Common myeloid progenitor, CD34-positive (primary cell): ENCODE measurements around the gene ANKDD1B.

Experiments used
- CTCF ChIA-PET: fragments of 350-600 bp; sonication (Branson Sonifier 250); formaldehyde crosslinking; loops from one replicate; lab custom pipeline; 2021; ENCODE audit warnings: antibody characterized with exemption; lab: Charles Lee
- POLR2A ChIA-PET: fragments of 350-600 bp; sonication (Branson Sonifier 250); formaldehyde crosslinking; loops from one replicate; lab custom pipeline; 2021; ENCODE audit warnings: antibody characterized with exemption; lab: Charles Lee
- DNase-seq, 3 donors: peaks; one replicate each; pipeline versions ENCODE4 v3.0.0 to v3.0.0-alpha.2; 2013
- H3K27ac ChIP-seq, 2 experiments: 1 replicate in 1 of 2; 2 replicates in 1 of 2; pipeline ENCODE4 v1.7.0; 2013; ENCODE audit warnings: inconsistent platforms in 2 of 2, low read length in 2 of 2, mild to moderate bottlenecking in 2 of 2, low read depth in 1 of 2, moderate library complexity in 1 of 2; ENCODE audit not compliant: severe bottlenecking in 2 of 2, insufficient read depth in 1 of 2, poor library complexity in 1 of 2
- H3K27me3 ChIP-seq, 5 experiments: replicated peaks in 2 of 5; 1 replicate in 3 of 5; 2 replicates in 2 of 5; pipeline versions ENCODE4 v1.6.1 to v1.7.0; 2013; ENCODE audit warnings: low read length in 4 of 5, mild to moderate bottlenecking in 2 of 5, moderate library complexity in 2 of 5, inconsistent platforms in 1 of 5; ENCODE audit not compliant: insufficient read depth in 5 of 5, control insufficient read depth in 4 of 5
- H3K36me3 ChIP-seq, 4 experiments: 1 replicate in 2 of 4; 2 replicates in 2 of 4; pipeline versions ENCODE4 v1.6.1 to v1.7.0; 2013; ENCODE audit warnings: low read length in 3 of 4, control low read depth in 1 of 4, mild to moderate bottlenecking in 1 of 4; ENCODE audit not compliant: control insufficient read depth in 4 of 4, insufficient read depth in 4 of 4
- H3K4me1 ChIP-seq, 4 experiments: 1 replicate in 3 of 4; 2 replicates in 1 of 4; pipeline versions ENCODE4 v1.6.1 to v1.7.1; 2013; ENCODE audit warnings: low read length in 3 of 4, mild to moderate bottlenecking in 3 of 4, control low read depth in 1 of 4, inconsistent platforms in 1 of 4, moderate library complexity in 1 of 4; ENCODE audit not compliant: control insufficient read depth in 4 of 4, insufficient read depth in 4 of 4; ENCODE audit errors: control extremely low read depth in 1 of 4
- H3K4me3 ChIP-seq, 7 experiments: 1 replicate in 4 of 7; 2 replicates in 3 of 7; pipeline versions ENCODE4 v1.5.1 to v1.7.0; 2013; ENCODE audit warnings: mild to moderate bottlenecking in 7 of 7, low read length in 6 of 7, moderate library complexity in 6 of 7, inconsistent platforms in 2 of 7, low read depth in 2 of 7, control low read depth in 1 of 7; ENCODE audit not compliant: insufficient read depth in 4 of 7, control insufficient read depth in 1 of 7; ENCODE audit errors: extremely low read depth in 1 of 7
- H3K9me3 ChIP-seq, 5 experiments: 1 replicate in 4 of 5; 2 replicates in 1 of 5; pipeline versions ENCODE4 v1.6.1 to v1.7.1; 2013; ENCODE audit warnings: low read length in 4 of 5, mild to moderate bottlenecking in 2 of 5, inconsistent platforms in 1 of 5, low read depth in 1 of 5, moderate library complexity in 1 of 5; ENCODE audit not compliant: control insufficient read depth in 4 of 5, insufficient read depth in 2 of 5; ENCODE audit errors: control extremely low read depth in 1 of 5
- WGBS: methylation state at CpG from one replicate; pipeline ENCODE4 v1.1.5; 2013; ENCODE audit not compliant: insufficient coverage; 5-methylcytosine and 5-hydroxymethylcytosine counted together

The ANKDD1B gene

DNA sequence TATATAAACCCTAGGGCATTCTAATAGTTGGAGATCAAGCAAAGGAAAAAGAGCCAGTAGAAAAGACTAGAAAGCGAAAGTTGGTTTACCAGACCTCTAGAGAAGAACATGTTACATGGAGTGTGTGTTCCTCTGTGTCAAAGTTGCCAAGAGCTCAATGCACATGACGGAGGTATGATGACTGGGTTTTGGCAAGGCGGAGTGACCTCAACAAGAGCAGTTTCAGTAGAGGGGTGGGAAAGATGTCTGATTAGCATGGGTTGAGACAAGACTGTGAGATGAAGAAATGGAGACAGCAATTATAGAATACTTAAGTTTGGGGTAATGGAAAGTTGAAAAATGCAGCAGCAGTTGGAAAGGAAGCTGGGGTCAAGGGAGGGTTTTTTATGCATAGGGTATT, 1.6 kb downstream of the ANKDD1B start:
- H3K27ac ChIP-seq: no peak overlapping the region
- no peak overlapping the region for H3K4me3 ChIP-seq
- POLR2A ChIA-PET: no interaction called here
- H3K36me3 ChIP-seq: no peaks in the 10 kb centered on the region
- peaks cover 0 to 10% (median 8%) of the 10 kb centered on the region in 4 experiments for H3K4me1 ChIP-seq
- CTCF ChIA-PET: no interaction called here
- 100% methylated on average over 2 of the region's 3 CpGs for WGBS
- peak in 1 of 3 donors; percentile 17 for DNase-seq
- H3K27me3 ChIP-seq: peaks cover 0 to 26% (median 13%) of the 10 kb centered on the region in 5 experiments
- H3K9me3 ChIP-seq: no peaks in the 10 kb centered on the region

DNA sequence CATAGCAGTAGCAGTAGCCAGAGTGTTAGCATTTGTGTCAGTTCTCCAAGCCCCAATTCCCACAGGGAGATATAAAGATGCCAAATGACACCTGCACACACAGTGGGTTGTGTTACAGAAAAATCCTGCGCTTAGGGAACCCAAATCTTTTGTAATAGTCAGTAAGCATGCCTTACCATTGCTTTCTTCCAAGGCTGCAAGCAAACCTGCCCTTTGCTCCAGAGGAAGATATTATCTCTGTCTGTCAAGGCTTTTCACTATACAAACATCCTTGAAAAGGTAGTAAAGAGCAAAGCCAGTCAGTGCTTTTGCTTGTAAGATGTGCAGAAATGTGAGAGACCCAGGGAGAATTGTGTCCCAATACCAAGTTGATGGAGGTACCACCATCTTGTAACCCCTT, 2.9 kb downstream of the ANKDD1B start:
- no peaks in the 10 kb centered on the region for H3K9me3 ChIP-seq
- no peak overlapping the region for H3K27ac ChIP-seq
- H3K4me1 ChIP-seq: peaks cover 0 to 10% (median 8%) of the 10 kb centered on the region in 4 experiments
- CTCF ChIA-PET: no interaction called here
- H3K27me3 ChIP-seq: peaks cover 0 to 26% (median 13%) of the 10 kb centered on the region in 5 experiments
- H3K4me3 ChIP-seq: no peak overlapping the region
- WGBS: 83% methylated on average over 1 of the region's 1 CpG
- no peaks in the 10 kb centered on the region for H3K36me3 ChIP-seq
- DNase-seq: no peak
- POLR2A ChIA-PET: no interaction called here

DNA sequence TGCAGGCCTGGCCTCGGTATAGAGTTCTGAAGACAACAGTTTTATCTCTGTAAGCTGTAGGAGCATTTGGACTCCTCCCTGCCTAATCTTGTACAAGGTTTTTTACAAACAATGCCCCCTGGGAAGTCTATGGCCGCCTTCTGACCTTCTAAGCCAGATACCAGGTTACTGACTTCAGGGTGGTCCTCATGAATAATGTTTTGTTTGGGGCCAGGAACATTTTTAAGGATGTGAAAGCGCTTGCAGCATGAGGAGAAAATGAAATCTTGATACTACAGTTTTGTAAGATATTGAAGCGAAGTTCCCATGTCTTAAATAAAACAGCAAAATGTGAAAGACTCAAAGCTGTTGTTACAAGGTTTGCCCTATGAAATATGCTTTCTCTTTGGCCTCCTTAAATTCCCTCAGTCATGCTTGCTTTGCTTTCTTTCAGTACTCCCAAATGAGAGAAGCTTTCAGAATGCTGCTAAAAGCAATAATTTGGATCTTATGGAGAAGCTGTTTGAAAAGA, 5.2 kb downstream of the ANKDD1B start:
- POLR2A ChIA-PET: no interaction called here

DNA sequence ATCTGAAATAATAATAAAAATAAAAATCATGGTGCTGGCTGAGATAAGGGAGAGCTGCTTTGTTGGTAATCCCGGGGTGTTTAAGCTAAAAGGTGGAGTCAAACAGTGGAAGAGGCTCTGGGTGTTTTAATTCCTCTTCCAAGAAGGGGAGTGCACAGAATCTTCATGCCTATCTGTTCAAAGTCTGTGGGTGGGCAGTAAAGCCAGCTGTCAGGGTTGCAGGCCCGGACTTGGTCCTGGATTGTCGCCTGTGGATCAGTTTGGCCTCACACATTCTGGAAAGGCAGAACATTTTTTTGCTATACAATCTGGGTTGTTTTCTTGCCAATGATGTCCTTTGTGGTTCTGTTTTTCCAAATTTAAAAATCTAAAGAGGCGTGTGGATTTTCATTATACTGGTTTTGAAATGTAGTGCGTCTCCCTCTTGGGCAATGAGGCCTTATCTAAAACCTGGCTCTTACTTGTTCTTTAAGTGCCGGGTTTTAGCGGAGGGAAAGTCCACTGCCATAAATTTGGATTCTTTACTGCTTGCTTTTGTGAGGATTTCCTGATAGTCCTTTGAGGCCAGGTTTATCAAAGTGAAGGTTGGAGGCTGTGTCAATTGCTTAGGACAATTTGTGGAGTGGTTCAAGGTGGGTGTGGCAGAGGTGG, 5.8 kb downstream of the ANKDD1B start:
- Histone ChIP-seq H3K4me3 (no peak overlapping the region), H3K27ac (no peak overlapping the region), H3K27me3 (peaks cover 0 to 15% (median 6%) of the 10 kb centered on the region in 5 experiments), H3K36me3 (no peaks in the 10 kb centered on the region), H3K4me1 (peaks cover 0 to 17% (median 12%) of the 10 kb centered on the region in 4 experiments), H3K9me3 (no peaks in the 10 kb centered on the region)
- POLR2A ChIA-PET: no interaction called here
- no peak for DNase-seq
- 94% methylated on average over 7 of the region's 7 CpGs for WGBS
- CTCF ChIA-PET: no interaction called here

More for the DNA sequence above, 5.2 kb downstream of the ANKDD1B start:
- H3K27me3 ChIP-seq: peaks cover 0 to 21% (median 9%) of the 10 kb centered on the region in 5 experiments
- no peak for DNase-seq
- H3K4me1 ChIP-seq: peaks cover 0 to 22% (median 17%) of the 10 kb centered on the region in 4 experiments
- H3K4me3 ChIP-seq: no peak overlapping the region
- CTCF ChIA-PET: interaction anchor here (0.6 kb wide), 1 partner anchor 9 kb away, joined by 3 read pairs; no protein-coding TSS in a partner anchor
- no peak overlapping the region for H3K27ac ChIP-seq
- WGBS: 98% methylated on average over 4 of the region's 4 CpGs
- H3K36me3 ChIP-seq: no peaks in the 10 kb centered on the region
- H3K9me3 ChIP-seq: no peaks in the 10 kb centered on the region

DNA sequence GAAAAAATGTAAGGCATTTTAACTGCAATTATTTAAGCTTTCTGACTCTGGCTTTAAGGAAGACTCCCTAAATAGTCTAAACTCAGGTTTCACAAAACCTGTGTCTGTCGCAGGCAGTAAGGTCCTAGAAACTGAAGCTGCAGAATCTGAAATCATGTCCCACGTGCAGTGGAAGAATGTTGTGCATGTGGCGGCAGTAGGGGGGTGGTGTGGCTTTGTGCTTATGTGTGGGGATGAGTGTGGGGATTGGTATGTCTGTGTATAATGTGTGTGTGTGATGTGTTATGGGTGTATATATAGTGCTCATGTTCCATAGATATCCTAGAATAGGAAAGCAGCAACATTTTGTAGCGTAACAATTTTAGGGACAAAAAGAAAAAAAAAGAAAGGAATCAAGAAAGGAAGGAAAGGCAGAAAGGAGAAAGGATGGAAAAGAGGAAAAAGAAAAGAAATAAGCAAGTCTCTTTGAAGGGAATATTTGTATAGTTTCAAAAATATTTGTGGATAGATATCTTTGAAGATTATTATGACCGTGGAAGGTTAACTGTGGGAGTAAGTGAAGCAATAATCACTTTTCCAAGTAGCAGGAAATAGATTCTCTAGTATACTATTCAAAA, 6.6 kb downstream of the ANKDD1B start:
- ChIA-PET POLR2A (no interaction called here), CTCF (interaction anchor here (1.5 kb wide), 1 partner anchor 21 kb away, joined by 3 read pairs; no protein-coding TSS in a partner anchor)
- Histone ChIP-seq H3K4me3 (no peak overlapping the region), H3K36me3 (no peaks in the 10 kb centered on the region), H3K4me1 (peaks cover 0 to 17% (median 12%) of the 10 kb centered on the region in 4 experiments), H3K27me3 (peaks cover 0 to 8% (median 5%) of the 10 kb centered on the region in 5 experiments), H3K9me3 (no peaks in the 10 kb centered on the region), H3K27ac (no peak overlapping the region)
- no peak for DNase-seq
- WGBS: 88% methylated on average over 4 of the region's 5 CpGs

DNA sequence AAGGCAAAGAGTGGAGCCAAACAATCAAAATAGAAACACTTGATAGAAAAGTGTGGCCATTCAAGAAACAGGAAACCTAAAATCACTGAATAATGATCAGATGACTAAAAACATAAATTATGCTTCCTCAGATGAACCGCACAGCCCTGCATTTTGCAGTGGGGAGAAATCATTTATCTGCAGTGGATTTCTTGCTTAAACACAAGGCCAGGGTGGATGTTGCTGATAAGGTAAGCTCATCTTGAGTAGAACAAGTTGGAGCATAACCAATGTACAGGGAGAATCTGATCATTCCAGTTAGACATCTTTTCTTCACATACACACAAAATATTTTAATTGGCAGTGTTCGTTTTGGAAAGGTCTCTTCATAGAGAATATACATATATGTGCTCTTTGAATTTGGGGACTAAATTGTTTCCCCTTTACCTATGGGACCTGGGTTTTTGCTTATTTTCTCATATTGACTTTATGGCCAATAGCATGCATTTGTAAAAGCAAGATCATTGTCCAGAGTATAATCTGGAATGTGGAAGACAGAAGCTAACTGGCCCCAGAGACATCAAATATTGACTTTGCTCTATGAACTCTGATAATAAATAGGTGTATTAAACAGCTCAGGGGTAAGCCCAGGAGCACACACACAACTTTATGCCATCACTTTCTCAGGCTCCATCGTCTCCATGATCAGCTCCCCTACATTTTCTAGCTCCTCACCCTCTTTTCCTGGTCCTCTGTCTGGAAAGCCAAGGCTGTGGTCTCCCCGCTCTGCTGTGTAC, 9.1 kb downstream of the ANKDD1B start:
- Histone ChIP-seq H3K27ac (no peak overlapping the region), H3K4me1 (peaks cover 0 to 18% (median 14%) of the 10 kb centered on the region in 4 experiments), H3K27me3 (peaks cover 0 to 6% (median 0%) of the 10 kb centered on the region in 5 experiments), H3K9me3 (no peaks in the 10 kb centered on the region), H3K36me3 (no peaks in the 10 kb centered on the region), H3K4me3 (no peak overlapping the region)
- POLR2A ChIA-PET: no interaction called here
- DNase-seq: peak; percentile 37 to 85 (median 74)
- 100% methylated on average over 1 of the region's 4 CpGs for WGBS
- CTCF ChIA-PET: interaction anchor here (0.9 to 2.0 kb wide), 3 partner anchors 11 to 33 kb away, joined by 3 to 10 read pairs (median 3); no protein-coding TSS in a partner anchor
